K562 (cell line): ENCODE measurements around the gene EEF1A2. TPM values are rescaled to one million over a fixed set of nuclear protein-coding genes. Genes with fewer than 3 reads are reported as not detected.

Experiments
- CHD7 ChIP-seq: fragments of 200-600 bp; sonication (generic); IDR thresholded peaks from one replicate; pipeline ENCODE4 v1.6.1; 2012; ENCODE audit warnings: mild to moderate bottlenecking, low read depth, low read length, inconsistent platforms
- ETV1 ChIP-seq: fragments of 450-650 bp; conservative IDR thresholded peaks from 2 replicates; pipeline ENCODE4 v1.6.1; 2016; ENCODE audit warnings: missing genetic modification characterization, control low read depth, low read depth, missing compliant biosample characterization
- HNRNPUL1 ChIP-seq: fragments of 200-400 bp; formaldehyde crosslinking; IDR thresholded peaks from 2 replicates; pipeline ENCODE4 v1.6.1; 2017; ENCODE audit warnings: low read length
- IRF9 ChIP-seq: fragments of 450-650 bp; IDR thresholded peaks from 2 replicates; pipeline ENCODE4 v1.6.1; 2016; ENCODE audit warnings: missing biosample characterization, missing genetic modification characterization
- MAZ ChIP-seq, 2 experiments: fragments of 450-650 bp in 1 of 2; sonication (generic) in 1 of 2; formaldehyde crosslinking; IDR thresholded peaks in 1 of 2; conservative IDR thresholded peaks in 1 of 2; 2 replicates each; pipeline versions ENCODE4 v1.4.0 to v1.5.0; 2020; ENCODE audit warnings: mild to moderate bottlenecking in 1 of 2, missing genetic modification reagents in 1 of 2
- NCOA1 ChIP-seq: fragments of 450-650 bp; IDR thresholded peaks from 2 replicates; pipeline ENCODE4 v1.6.1; 2016; ENCODE audit warnings: low read depth
- RFX1 ChIP-seq: fragments of 450-650 bp; IDR thresholded peaks from 2 replicates; pipeline ENCODE4 v1.6.1; 2016; ENCODE audit warnings: mild to moderate bottlenecking, moderate library complexity
- SMC3 ChIP-seq: conservative IDR thresholded peaks from 2 replicates; pipeline ENCODE4 v1.6.1; 2011; ENCODE audit warnings: low read depth, low read length, improper control_type of control experiment; ENCODE audit not compliant: insufficient read depth
- SREBF2 ChIP-seq: sonication (generic); formaldehyde crosslinking; IDR thresholded peaks from 2 replicates; pipeline ENCODE4 v1.4.0; 2020; ENCODE audit warnings: mild to moderate bottlenecking, missing genetic modification reagents
- TCFL5 ChIP-seq: fragments of 250-450 bp; sonication (Bioruptor Pico); conservative IDR thresholded peaks from 2 replicates; pipeline ENCODE4 v1.6.1; 2021; ENCODE audit warnings: mild to moderate bottlenecking, moderate library complexity, matching md5 sums
- THAP12 ChIP-seq: fragments of 250-450 bp; sonication (Bioruptor Pico); IDR thresholded peaks from 2 replicates; pipeline ENCODE4 v1.9.0; 2021; ENCODE audit warnings: mild to moderate bottlenecking, inconsistent platforms
- ZNF143 ChIP-seq: sonication (generic); formaldehyde crosslinking; IDR thresholded peaks from 2 replicates; pipeline ENCODE4 v1.9.0; 2022; ENCODE audit warnings: mild to moderate bottlenecking, missing genetic modification reagents
- polyA plus RNA-seq, 8 experiments: library from polyadenylated mRNA; depleted of rRNA in 4 of 8; stranded (reverse) in 5 of 8; unstranded in 3 of 8; fragments of >200 nt; fragmentation: Nextera tagmentation in 2 of 8; fragmentation: Illumina TruSeq in 1 of 8; extraction: Ambion mirVana in 2 of 8; extraction: Trizol in 1 of 8; gene quantifications; 2 replicates each; pipeline versions ENCODE4 v1.2.1 to v1.2.3, GENCODE V29; 2011 to 2014; ENCODE audit warnings: inconsistent platforms in 1 of 8, missing spikeins in 1 of 8
- total RNA-seq, 7 experiments: library from RNA; depleted of rRNA in 6 of 7; stranded (reverse); fragments of >200 nt in 6 of 7; fragmentation: Illumina TruSeq in 2 of 7; extraction: Trizol in 2 of 7; gene quantifications; 2 replicates each; pipeline versions ENCODE4 v1.2.1 to v1.2.3, GENCODE V29; 2011 to 2021; ENCODE audit warnings: low replicate concordance in 1 of 7

EEF1A2 gene
- total and polyA plus RNA-seq, 9 of the 15 experiments (the other 6 are each of a cell fraction or from before 2014, with no cell fraction given), result 0.04 to 29.6 (median 11.5) TPM

- TF ChIP-seq CHD7 (no peak), THAP12 (CRISPR knock-in tag) (no peak), IRF9 (tag) (no peak), NCOA1 (no peak), RFX1 (no peak), ETV1 (tag) (no peak), TCFL5 (CRISPR knock-in tag) (no peak), HNRNPUL1 (no peak), ZNF143 (CRISPR knock-in tag) (0 out of 2 replicates have a peak, but pooled peaks have one; percentile 20), SMC3 (peak; percentile 96), MAZ (CRISPR knock-in tag; conservative IDR thresholded peaks at IDR 0.05 in 1 of 2, IDR thresholded peaks at IDR 0.05 in 1 of 2) (peak; percentile 97 to 99), SREBF2 (CRISPR knock-in tag) (no peak)
These were observed 38.8 kb upstream of the EEF1A2 start (continued) for GRCh38 chr20:63537525-63538203.
